Gastroesophageal sphincter (tissue), 3 donors: ENCODE results near the gene COG3.

ENCODE experiments used
- EP300 ChIP-seq: sonication (generic); formaldehyde crosslinking; IDR thresholded peaks from one replicate; pipeline ENCODE4 v1.6.1; 2017; ENCODE audit warnings: antibody characterized with exemption, mild to moderate bottlenecking
- POLR2A ChIP-seq, 2 donors: fragments of 450-650 bp; IDR thresholded peaks; one replicate each; pipeline ENCODE4 v1.6.1; 2017; ENCODE audit warnings: antibody characterized with exemption in 2 of 2, mild to moderate bottlenecking in 2 of 2, moderate library complexity in 1 of 2
- POLR2AphosphoS5 ChIP-seq: sonication (generic); formaldehyde crosslinking; IDR thresholded peaks from one replicate; pipeline ENCODE4 v1.6.1; 2017; ENCODE audit warnings: antibody characterized with exemption
- TF ChIP-seq, protein P1 (sequence below), 4 experiments: fragments of 200-600 bp in 2 of 4; fragments of 450-650 bp in 2 of 4; sonication (generic) in 1 of 4; IDR thresholded peaks; one replicate each; pipeline ENCODE4 v1.5.1; 2017 to 2019; ENCODE audit warnings: antibody characterized with exemption in 4 of 4, mild to moderate bottlenecking in 2 of 4, moderate library complexity in 2 of 4

DNA sequence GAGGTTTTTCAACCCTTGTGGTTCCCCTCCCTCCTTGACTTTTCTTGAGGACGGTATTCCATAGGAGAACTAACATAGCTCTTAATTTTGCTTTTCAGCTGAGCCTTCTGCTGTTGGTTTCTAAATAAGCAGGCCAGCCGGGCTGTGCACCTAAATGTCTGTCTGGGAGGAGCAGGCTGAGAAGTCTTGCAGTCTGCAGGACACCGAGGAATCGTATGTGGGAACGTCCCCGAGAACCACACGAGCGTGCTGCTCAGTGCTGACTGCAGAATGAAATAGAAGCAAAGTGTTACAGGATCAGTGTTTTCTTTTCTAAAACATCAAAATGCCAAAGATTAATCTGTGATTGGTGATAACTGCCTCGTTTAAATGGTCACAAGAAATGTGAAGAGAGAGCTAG is 69.9 kb downstream of the COG3 start:
- TF ChIP-seq, protein P1, sequence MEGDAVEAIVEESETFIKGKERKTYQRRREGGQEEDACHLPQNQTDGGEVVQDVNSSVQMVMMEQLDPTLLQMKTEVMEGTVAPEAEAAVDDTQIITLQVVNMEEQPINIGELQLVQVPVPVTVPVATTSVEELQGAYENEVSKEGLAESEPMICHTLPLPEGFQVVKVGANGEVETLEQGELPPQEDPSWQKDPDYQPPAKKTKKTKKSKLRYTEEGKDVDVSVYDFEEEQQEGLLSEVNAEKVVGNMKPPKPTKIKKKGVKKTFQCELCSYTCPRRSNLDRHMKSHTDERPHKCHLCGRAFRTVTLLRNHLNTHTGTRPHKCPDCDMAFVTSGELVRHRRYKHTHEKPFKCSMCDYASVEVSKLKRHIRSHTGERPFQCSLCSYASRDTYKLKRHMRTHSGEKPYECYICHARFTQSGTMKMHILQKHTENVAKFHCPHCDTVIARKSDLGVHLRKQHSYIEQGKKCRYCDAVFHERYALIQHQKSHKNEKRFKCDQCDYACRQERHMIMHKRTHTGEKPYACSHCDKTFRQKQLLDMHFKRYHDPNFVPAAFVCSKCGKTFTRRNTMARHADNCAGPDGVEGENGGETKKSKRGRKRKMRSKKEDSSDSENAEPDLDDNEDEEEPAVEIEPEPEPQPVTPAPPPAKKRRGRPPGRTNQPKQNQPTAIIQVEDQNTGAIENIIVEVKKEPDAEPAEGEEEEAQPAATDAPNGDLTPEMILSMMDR (IDR thresholded peaks at IDR 0.05), result no peak
- TF ChIP-seq EP300, result no peak
- no peak for TF ChIP-seq POLR2AphosphoS5
- no peak for TF ChIP-seq POLR2A (IDR thresholded peaks at IDR 0.05)
